A549 (cell line): ENCODE results near the gene KDM5C. TPM values are rescaled to one million over a fixed set of nuclear protein-coding genes. Genes with fewer than 3 reads are reported as not detected.
A peak's percentile ranks its signal among the peaks of the same experiment; 100 is the strongest.

Source experiments
- ATAC-seq, 2 experiments: fragments of 200-7000 bp in 1 of 2; fragments of >200 bp in 1 of 2; cut with Nextera tagmentation in 1 of 2; cut with Tn5 transposase in 1 of 2; 3 replicates each; pipeline versions ENCODE4 v1.8.0 to v1.9.1; 2018 to 2020; ENCODE audit warnings: mild to moderate bottlenecking in 1 of 2, moderate library complexity in 1 of 2
- CTCF ChIA-PET: fragments of 300-600 bp; sonication (Branson Sonifier 250); formaldehyde crosslinking; extraction: SDS; loops from one replicate; lab custom pipeline; 2021; ENCODE audit warnings: antibody characterized with exemption, inconsistent platforms; lab: Yijun Ruan, JAX
- POLR2A ChIA-PET: fragments of 350-600 bp; formaldehyde crosslinking; extraction: SDS; loops from one replicate; lab custom pipeline; 2021; ENCODE audit warnings: antibody characterized with exemption, inconsistent platforms; lab: Yijun Ruan, JAX
- DNase-seq, 2 experiments: peaks; one replicate each; pipeline versions ENCODE4 v3.0.0 to v3.0.0-alpha.2; 2011 to 2016; ENCODE audit warnings: low read depth in 1 of 2, low spot score in 1 of 2
- FAIRE-seq: peaks from 2 replicates; lab custom pipeline; 2011; peaks lifted over from hg19 to GRCh38; lab: Jason Lieb, UNC
- H3K27ac ChIP-seq, 2 experiments: fragments of >200 bp; sonication (Bioruptor Twin); formaldehyde crosslinking; 3 replicates each; pipeline ENCODE4 v1.5.1; 2016 to 2017
- H3K4me1 ChIP-seq: fragments of >200 bp; sonication (Bioruptor Twin); formaldehyde crosslinking; 3 replicates; pipeline ENCODE4 v1.6.1; 2016
- H3K4me2 ChIP-seq: fragments of >200 bp; sonication (Bioruptor Twin); formaldehyde crosslinking; 3 replicates; pipeline ENCODE4 v1.6.1; 2016
- H3K4me3 ChIP-seq: fragments of >200 bp; sonication (Bioruptor Twin); formaldehyde crosslinking; 3 replicates; pipeline ENCODE4 v1.5.1; 2016
- H3K9me3 ChIP-seq: fragments of >200 bp; sonication (Bioruptor Twin); formaldehyde crosslinking; 3 replicates; pipeline ENCODE4 v1.6.1; 2016
- BHLHE40 ChIP-seq: IDR thresholded peaks from 2 replicates; pipeline ENCODE4 v1.6.1; 2012; ENCODE audit warnings: low read depth, low read length, inconsistent platforms
- CEBPB ChIP-seq, 2 experiments: fragments of >200 bp in 1 of 2; sonication (Bioruptor Twin) in 1 of 2; formaldehyde crosslinking in 1 of 2; IDR thresholded peaks; 2 replicates each; pipeline ENCODE4 v1.6.1; 2012 to 2016
- CHD4 ChIP-seq: fragments of 200-600 bp; sonication (generic); IDR thresholded peaks from 2 replicates; pipeline ENCODE4 v1.6.1; 2016; ENCODE audit warnings: antibody characterized with exemption, mild to moderate bottlenecking, borderline replicate concordance
- HOXB5 ChIP-seq: fragments of 250-450 bp; sonication (Bioruptor Pico); IDR thresholded peaks from 2 replicates; pipeline ENCODE4 v1.5.0; 2020; ENCODE audit warnings: mild to moderate bottlenecking, moderate library complexity
- JUNB ChIP-seq: fragments of >200 bp; sonication (Bioruptor Twin); formaldehyde crosslinking; IDR thresholded peaks from 2 replicates; pipeline ENCODE4 v1.6.1; 2016
- KDM5A ChIP-seq: fragments of 200-600 bp; sonication (generic); IDR thresholded peaks from 2 replicates; pipeline ENCODE4 v1.6.1; 2016; ENCODE audit warnings: antibody characterized with exemption, mild to moderate bottlenecking
- NPAS2 ChIP-seq: fragments of 250-450 bp; sonication (Bioruptor Pico); IDR thresholded peaks from 2 replicates; pipeline ENCODE4 v1.8.0; 2022; ENCODE audit warnings: mild to moderate bottlenecking, moderate library complexity, borderline replicate concordance
- NR3C1 ChIP-seq: fragments of >200 bp; sonication (Bioruptor Twin); formaldehyde crosslinking; IDR thresholded peaks from 3 replicates; pipeline ENCODE4 v1.6.1; 2017
- POLR2A ChIP-seq: IDR thresholded peaks from 2 replicates; pipeline ENCODE4 v1.6.1; 2012; ENCODE audit warnings: mild to moderate bottlenecking, low read length
- RAD21 ChIP-seq, 2 experiments: fragments of >200 bp in 1 of 2; sonication (Bioruptor Twin) in 1 of 2; formaldehyde crosslinking in 1 of 2; IDR thresholded peaks in 1 of 2; conservative IDR thresholded peaks in 1 of 2; 2 replicates in 1 of 2; 3 replicates in 1 of 2; pipeline ENCODE4 v1.6.1; 2012 to 2018; ENCODE audit warnings: inconsistent platforms in 1 of 2
- SMC3 ChIP-seq: fragments of >200 bp; sonication (Bioruptor Twin); formaldehyde crosslinking; IDR thresholded peaks from 3 replicates; pipeline ENCODE4 v1.6.1; 2018; ENCODE audit warnings: inconsistent platforms
- SREBF2 ChIP-seq: fragments of 450-650 bp; IDR thresholded peaks from 2 replicates; pipeline ENCODE4 v1.6.1; 2014; ENCODE audit warnings: mild to moderate bottlenecking, moderate library complexity
- ZC3H11A ChIP-seq: fragments of 450-650 bp; IDR thresholded peaks from 2 replicates; pipeline ENCODE4 v1.6.1; 2014; ENCODE audit warnings: antibody characterized with exemption, mild to moderate bottlenecking
- ZFP36 ChIP-seq: fragments of 450-650 bp; IDR thresholded peaks from 2 replicates; pipeline ENCODE4 v1.6.1; 2014; ENCODE audit warnings: borderline replicate concordance; ENCODE audit not compliant: partially characterized antibody
- ZNF302 ChIP-seq: fragments of 250-450 bp; sonication (Bioruptor Pico); IDR thresholded peaks from 2 replicates; pipeline ENCODE4 v1.9.0; 2021; ENCODE audit warnings: inconsistent platforms, mild to moderate bottlenecking, moderate library complexity
- ZSCAN20 ChIP-seq: fragments of 250-450 bp; sonication (Bioruptor Pico); IDR thresholded peaks from 2 replicates; pipeline ENCODE4 v1.8.0; 2022; ENCODE audit warnings: mild to moderate bottlenecking, moderate library complexity
- WGBS: methylation state at CpG from one replicate; pipeline ENCODE4 v1.1.6; 2017; ENCODE audit errors: missing lambda C conversion rate; 5-methylcytosine and 5-hydroxymethylcytosine counted together
- polyA plus RNA-seq, 4 experiments: library from polyadenylated mRNA; depleted of rRNA in 3 of 4; stranded (reverse); fragments of >200 nt; fragmentation: RNase III in 1 of 4; extraction: RNeasy Plus Mini Kit Qiagen cat#74134 plus additional on column Dnase treatment in 1 of 4; gene quantifications; 2 replicates in 3 of 4; 3 replicates in 1 of 4; pipeline ENCODE4 v1.2.3, GENCODE V29; 2011 to 2017
- TF ChIP-seq, protein P1 (sequence below): fragments of 200-600 bp; sonication (generic); IDR thresholded peaks from 2 replicates; pipeline ENCODE4 v1.6.1; 2016; ENCODE audit warnings: antibody characterized with exemption, mild to moderate bottlenecking, moderate library complexity
- TF ChIP-seq, protein P2 (sequence below): fragments of 250-450 bp; sonication (Bioruptor Pico); IDR thresholded peaks from 2 replicates; pipeline ENCODE4 v1.5.0; 2020; ENCODE audit warnings: low read depth, mild to moderate bottlenecking, moderate library complexity
- TF ChIP-seq, protein P3 (sequence below): IDR thresholded peaks from 2 replicates; pipeline ENCODE4 v1.6.1; 2012; ENCODE audit warnings: low read depth, borderline replicate concordance

Gene KDM5C
- polyA plus RNA-seq, 2 of the 4 experiments (the other 2 are of a cell fraction): 46.5 to 66.8 TPM

DNA sequence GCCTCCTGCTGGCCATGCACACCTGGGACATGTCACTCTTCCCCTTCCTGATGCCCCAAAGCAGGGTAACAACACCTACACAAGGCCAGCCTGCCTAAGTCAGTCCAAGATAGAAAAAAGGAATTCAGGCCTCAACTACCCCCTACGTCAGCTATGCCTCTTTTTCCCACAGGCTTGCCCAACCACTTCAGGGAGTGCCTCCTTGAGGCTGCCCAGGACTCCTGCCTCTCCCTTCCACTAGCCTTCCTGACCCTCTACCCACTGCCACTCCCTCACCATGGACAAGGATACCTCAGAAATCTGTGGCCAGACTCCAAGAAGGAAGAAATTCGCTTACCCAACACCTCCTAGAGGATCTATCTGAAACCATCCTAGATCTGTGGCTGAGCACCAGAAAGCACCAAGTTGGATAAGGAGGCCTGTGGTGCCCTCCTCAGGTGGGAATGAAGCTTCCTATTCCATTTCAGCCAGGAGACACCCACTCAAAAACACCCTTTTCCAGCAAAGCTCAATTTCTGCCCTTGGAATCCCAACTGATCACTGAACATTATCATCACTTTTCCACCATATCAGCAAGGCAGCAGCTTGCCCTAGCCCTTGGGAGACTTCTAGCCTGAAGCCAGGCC is 1.8 kb downstream of the KDM5C start:
- FAIRE-seq (no peak), ATAC-seq (peak in 1 of 2 experiments; percentile 17; a peak in 1 of 6 replicates), DNase-seq (peak in 1 of 2 experiments; percentile 18)
- ChIA-PET POLR2A (interaction anchor here (1.0 kb wide), 1 partner anchor 8 kb away, joined by 3 read pairs; no protein-coding TSS in a partner anchor), CTCF (interaction anchor here (0.7 to 1.7 kb wide), 3 partner anchors 33 to 154 kb away, joined by 3 to 4 read pairs (median 3); no protein-coding TSS in a partner anchor)
- TF ChIP-seq POLR2A (no peak), NR3C1 (no peak), SREBF2 (no peak), HOXB5 (CRISPR knock-in tag) (no peak), ZFP36 (no peak), NPAS2 (CRISPR knock-in tag) (no peak), ZNF302 (CRISPR knock-in tag) (no peak), CEBPB (IDR thresholded peaks at IDR 0.05) (no peak), JUNB (no peak), SMC3 (no peak), BHLHE40 (no peak), ZC3H11A (no peak), RAD21 (conservative IDR thresholded peaks at IDR 0.05 in 1 of 2, IDR thresholded peaks at IDR 0.05 in 1 of 2) (no peak), KDM5A (no peak), ZSCAN20 (no peak)
- TF ChIP-seq, protein P1, sequence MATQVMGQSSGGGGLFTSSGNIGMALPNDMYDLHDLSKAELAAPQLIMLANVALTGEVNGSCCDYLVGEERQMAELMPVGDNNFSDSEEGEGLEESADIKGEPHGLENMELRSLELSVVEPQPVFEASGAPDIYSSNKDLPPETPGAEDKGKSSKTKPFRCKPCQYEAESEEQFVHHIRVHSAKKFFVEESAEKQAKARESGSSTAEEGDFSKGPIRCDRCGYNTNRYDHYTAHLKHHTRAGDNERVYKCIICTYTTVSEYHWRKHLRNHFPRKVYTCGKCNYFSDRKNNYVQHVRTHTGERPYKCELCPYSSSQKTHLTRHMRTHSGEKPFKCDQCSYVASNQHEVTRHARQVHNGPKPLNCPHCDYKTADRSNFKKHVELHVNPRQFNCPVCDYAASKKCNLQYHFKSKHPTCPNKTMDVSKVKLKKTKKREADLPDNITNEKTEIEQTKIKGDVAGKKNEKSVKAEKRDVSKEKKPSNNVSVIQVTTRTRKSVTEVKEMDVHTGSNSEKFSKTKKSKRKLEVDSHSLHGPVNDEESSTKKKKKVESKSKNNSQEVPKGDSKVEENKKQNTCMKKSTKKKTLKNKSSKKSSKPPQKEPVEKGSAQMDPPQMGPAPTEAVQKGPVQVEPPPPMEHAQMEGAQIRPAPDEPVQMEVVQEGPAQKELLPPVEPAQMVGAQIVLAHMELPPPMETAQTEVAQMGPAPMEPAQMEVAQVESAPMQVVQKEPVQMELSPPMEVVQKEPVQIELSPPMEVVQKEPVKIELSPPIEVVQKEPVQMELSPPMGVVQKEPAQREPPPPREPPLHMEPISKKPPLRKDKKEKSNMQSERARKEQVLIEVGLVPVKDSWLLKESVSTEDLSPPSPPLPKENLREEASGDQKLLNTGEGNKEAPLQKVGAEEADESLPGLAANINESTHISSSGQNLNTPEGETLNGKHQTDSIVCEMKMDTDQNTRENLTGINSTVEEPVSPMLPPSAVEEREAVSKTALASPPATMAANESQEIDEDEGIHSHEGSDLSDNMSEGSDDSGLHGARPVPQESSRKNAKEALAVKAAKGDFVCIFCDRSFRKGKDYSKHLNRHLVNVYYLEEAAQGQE: no peak
- H3K9me3 ChIP-seq: no peaks in the 10 kb centered on the region
- peak overlapping the region in 1 of 2 experiments; percentile 99; a peak in 4 of 6 replicates for H3K27ac ChIP-seq
- peaks cover 21% of the 10 kb centered on the region; the same call in 2 of the 3 replicates for H3K4me1 ChIP-seq
- H3K4me2 ChIP-seq: peak overlapping the region; percentile 86
- WGBS: 49% methylated on average over 2 of the region's 2 CpGs
- peak overlapping the region; percentile 98 for H3K4me3 ChIP-seq

DNA sequence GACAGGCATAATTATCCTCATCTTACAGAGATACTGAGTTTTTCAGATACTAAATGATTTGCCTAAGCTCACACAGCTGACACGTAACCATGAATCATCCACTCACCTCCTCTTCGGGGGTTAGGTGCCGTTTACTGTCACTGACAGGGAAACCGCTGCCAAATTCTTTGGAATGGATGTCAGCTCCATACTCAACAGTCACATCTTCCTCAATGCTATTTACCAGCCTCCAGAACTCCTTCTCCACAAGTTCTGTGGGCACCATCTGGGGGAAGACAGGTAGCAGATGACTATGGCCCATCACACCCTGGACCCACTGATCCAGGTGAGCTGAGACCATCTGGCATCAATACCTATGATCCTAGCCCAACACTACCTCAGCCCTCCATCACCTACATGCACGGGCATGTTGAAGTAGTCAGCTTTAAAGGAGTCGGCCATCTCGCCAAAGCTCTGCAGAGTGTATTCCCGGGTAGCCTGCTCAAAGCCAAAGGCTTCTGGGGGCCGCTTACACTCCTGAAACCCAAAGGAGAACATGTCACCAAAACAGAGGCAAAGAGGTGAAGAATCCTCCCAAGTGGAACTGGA is 13.5 kb downstream of the KDM5C start:
- CTCF ChIA-PET: interaction anchor here (1.5 kb wide), 1 partner anchor 21 kb away, joined by 5 read pairs; no protein-coding TSS in a partner anchor
- WGBS: 74% methylated on average over 9 of the region's 9 CpGs
- FAIRE-seq: no peak
- H3K4me2 ChIP-seq: no peak overlapping the region
- TF ChIP-seq ZSCAN20 (no peak), CHD4 (no peak), RAD21 (conservative IDR thresholded peaks at IDR 0.05 in 1 of 2, IDR thresholded peaks at IDR 0.05 in 1 of 2) (no peak)
- TF ChIP-seq, all 56 proteins: peak for 0
- ATAC-seq: no peak
- DNase-seq: no peak
- Histone ChIP-seq H3K4me3 (no peak overlapping the region), H3K9me3 (no peaks in the 10 kb centered on the region), H3K27ac (no peak overlapping the region), H3K4me1 (no peaks in the 10 kb centered on the region)
- POLR2A ChIA-PET: no interaction called here

DNA sequence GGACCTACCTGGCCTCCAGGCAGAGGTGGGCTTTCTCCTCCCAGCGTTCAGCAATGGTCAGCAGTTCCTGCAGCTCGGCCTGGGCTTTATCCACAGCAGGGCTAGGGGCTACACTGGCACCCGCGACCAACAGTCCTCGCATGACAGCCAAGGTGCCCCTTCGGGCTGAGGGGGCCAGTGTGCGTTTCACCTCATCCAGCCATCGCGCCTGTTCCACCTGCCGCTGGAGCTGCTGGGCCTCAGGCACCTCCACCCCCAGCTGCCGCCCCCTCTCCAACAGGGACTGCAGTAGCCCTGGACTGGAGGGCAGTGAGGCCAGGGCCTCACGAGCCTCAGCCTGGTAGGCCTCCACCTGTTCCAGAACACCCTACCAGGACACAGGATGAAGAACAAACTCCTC is 28.3 kb downstream of the KDM5C start:
- H3K9me3 ChIP-seq: no peaks in the 10 kb centered on the region
- CTCF ChIA-PET: no interaction called here
- no peak overlapping the region for H3K4me3 ChIP-seq
- DNase-seq: no peak
- POLR2A ChIA-PET: no interaction called here
- H3K4me1 ChIP-seq: no peaks in the 10 kb centered on the region
- no peak for ATAC-seq
- 93% methylated on average over 7 of the region's 12 CpGs for WGBS
- FAIRE-seq: no peak
- H3K27ac ChIP-seq: no peak overlapping the region
- TF ChIP-seq, protein P2, sequence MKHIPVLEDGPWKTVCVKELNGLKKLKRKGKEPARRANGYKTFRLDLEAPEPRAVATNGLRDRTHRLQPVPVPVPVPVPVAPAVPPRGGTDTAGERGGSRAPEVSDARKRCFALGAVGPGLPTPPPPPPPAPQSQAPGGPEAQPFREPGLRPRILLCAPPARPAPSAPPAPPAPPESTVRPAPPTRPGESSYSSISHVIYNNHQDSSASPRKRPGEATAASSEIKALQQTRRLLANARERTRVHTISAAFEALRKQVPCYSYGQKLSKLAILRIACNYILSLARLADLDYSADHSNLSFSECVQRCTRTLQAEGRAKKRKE (CRISPR knock-in tag): no peak
- TF ChIP-seq, protein P3, sequence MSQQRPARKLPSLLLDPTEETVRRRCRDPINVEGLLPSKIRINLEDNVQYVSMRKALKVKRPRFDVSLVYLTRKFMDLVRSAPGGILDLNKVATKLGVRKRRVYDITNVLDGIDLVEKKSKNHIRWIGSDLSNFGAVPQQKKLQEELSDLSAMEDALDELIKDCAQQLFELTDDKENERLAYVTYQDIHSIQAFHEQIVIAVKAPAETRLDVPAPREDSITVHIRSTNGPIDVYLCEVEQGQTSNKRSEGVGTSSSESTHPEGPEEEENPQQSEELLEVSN: no peak
- TF ChIP-seq, all 56 proteins: peak for 0
- H3K4me2 ChIP-seq: no peak overlapping the region
